ENCODE measurements around the gene TJP3.

GRCh38 chr19:3790209-3790734 is 82.1 kb downstream of the TJP3 start:
- TF ChIP-seq, protein P1, sequence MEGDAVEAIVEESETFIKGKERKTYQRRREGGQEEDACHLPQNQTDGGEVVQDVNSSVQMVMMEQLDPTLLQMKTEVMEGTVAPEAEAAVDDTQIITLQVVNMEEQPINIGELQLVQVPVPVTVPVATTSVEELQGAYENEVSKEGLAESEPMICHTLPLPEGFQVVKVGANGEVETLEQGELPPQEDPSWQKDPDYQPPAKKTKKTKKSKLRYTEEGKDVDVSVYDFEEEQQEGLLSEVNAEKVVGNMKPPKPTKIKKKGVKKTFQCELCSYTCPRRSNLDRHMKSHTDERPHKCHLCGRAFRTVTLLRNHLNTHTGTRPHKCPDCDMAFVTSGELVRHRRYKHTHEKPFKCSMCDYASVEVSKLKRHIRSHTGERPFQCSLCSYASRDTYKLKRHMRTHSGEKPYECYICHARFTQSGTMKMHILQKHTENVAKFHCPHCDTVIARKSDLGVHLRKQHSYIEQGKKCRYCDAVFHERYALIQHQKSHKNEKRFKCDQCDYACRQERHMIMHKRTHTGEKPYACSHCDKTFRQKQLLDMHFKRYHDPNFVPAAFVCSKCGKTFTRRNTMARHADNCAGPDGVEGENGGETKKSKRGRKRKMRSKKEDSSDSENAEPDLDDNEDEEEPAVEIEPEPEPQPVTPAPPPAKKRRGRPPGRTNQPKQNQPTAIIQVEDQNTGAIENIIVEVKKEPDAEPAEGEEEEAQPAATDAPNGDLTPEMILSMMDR (IDR thresholded peaks at IDR 0.05; ENCODE audit: insufficient read depth, low read length, poor library complexity, severe bottlenecking): no peak
- TF ChIP-seq EZH2phosphoT487 (conservative IDR thresholded peaks at IDR 0.05; ENCODE audit: low read length): no peak
